UCSD-AML1 (cell line): ENCODE data around the gene UBE2C.

Experiments
- DNase-seq: peaks from one replicate; lab custom pipeline; 2025; ENCODE audit not compliant: unreplicated experiment; lab: John Stamatoyannopoulos, UW

The UBE2C gene

DNA sequence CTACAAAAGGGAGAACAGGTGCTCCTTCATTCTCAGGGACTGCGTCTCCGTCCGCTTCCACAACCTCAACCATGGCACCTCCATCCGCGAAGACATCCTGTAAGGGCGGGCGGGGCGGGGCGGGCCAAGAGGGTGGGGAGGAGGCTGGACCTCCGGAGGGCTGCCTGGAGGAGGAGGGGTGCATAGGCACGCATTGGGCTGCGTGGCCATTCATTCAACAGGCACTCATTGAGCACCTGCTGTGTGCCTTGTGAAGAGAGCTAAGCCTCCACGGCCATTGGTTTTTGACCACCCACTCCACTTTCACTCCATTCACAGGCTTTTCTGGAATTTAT is 45.4 kb downstream of the UBE2C start:
- DNase-seq = no peak

DNA sequence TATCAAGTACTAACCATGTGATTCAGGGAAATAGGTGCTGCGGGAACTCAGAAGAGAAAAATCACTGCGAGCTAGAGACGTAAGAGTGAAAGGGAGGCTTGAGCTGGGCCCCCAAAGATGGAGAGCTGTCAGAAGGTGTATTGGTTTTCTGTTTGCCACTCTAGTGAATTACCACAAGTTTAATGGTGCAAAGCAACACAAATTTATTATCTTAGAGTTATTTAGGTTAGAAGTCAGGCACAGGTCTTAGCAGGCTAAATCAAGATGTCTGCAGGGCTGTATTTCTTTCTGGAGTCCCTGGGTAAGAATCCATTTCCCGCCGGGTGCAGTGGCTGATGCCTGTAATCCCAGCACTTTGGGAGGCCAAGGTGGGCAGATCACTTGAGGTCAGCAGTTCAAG is 47.5 kb downstream of the UBE2C start:
- DNase-seq = no peak

DNA sequence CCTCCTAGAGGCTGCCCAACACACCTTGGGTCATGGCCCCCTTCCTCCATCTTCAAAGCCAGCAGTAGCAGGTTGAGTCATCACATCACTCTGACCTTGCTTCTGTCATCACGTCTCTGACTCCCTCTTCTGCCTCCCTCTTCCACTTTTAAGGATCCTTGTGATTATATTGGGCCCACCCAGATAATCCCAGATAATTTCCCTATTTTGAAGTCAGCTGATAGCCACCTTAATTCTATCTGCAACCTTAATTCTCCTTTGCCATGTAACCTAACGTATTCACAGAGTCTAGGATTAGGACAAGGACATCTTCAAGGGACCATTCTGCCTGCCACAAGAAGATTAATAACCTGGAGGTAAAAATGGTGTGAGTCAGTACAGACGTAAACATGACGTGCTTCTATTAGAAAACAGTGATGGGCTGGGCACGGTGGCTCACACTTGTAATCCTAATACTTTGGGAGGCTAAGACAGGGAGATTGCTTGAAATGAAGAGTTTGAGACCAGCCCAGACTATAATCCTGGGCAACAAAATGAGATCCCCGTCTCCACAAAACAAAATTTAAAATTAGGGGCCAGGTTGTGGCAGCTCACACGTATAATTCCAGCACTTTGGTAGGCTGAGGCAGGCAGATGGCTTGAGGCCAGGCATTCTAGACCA is 48.2 kb downstream of the UBE2C start:
- no peak for DNase-seq

DNA sequence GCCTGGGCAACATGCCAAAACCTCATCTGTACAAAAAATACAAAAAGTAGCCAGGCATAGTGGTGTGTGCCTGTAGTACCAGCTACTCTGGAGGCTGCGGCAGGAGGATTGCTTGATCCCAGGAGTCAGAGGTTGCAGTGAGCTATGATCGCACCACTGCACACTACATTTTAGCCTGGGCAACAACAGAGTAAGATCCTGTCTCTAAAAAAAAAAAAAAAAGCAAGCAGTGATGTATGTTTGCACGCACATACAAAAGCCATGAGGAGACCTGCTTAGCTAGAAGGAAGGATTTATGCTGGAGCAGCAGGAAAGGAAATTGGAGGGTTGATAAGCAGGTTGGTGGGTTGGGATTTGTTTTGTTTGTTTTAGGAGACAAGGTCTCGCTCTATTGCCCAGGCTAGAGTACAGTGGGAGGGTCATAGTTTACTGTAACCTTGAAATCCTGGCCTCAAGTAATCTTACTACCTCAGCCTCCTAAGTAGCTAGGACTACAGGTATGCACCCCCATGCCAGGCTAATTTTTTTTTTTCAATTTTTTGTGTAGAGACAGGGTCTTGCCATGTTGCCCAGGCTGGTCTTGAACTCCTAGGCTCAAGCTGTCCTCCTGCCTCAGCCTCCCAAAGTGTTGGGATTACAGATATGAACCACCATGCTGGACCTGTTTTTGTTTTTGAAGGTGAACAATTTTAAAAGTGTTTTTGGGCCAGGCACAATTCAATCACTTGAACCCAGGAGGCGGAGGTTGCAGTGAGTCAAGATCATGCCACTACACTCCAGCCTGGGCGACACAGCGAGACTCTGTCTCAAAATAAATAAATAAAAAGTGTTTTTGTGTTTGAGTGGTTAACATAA is 49.0 kb downstream of the UBE2C start:
- DNase-seq = no peak

DNA sequence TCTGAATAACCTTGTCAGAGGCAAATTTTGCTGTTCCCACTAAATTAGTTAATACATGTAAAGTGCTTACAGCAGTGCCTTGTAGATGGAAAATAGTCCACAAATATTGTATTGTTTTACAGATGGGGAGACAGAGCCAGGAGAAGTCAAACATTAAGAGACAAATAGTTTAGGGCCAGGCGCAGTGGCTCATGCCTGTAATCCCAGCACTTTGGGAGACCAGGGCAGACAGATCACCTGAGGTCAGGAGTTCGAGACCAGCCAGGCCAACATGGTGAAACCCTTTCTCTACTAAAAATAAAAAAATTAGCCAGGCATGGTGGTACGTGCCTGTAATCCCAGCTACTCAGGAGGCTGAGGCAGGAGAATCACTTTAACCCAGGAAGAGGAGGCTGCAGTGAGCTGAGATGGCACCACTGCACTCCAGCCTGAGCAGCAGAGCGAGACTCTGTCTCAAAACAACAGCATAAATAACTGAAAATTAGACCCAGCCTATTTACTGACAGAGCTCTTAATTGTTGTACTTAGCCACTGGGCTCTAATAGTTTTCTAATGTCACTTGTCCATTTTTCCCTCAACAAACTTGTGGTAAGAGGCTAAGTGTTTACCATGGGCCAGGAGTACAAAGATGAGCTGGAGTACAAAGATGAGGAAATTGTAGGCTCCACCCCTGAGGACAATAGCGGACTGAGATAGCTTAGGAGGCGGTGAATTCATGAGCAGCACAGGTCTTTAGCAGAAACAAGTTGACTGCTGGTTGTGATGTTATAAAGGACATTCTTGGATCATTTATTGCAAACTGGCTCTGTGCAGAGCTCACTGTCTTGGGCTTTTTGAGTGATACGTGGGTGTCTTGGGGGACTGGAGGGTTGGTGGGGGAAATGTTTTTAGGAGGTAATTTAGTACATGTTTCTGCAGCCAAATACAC is 51.4 kb downstream of the UBE2C start:
- no peak for DNase-seq

GRCh38 chr20:45866454-45866853 is 54.0 kb downstream of the UBE2C start:
- no peak for DNase-seq
